H9 (cell line): ENCODE measurements around the gene QSOX2. TPM values are rescaled to one million over a fixed set of nuclear protein-coding genes. Genes with fewer than 3 reads are reported as not detected.
A peak's percentile ranks its signal among the peaks of the same experiment; 100 is the strongest.

Experiments used
- DNase-seq: peaks from one replicate; pipeline ENCODE4 v3.0.0-alpha.2; 2017
- H2AFZ ChIP-seq: one replicate; pipeline ENCODE4 v1.6.1; 2013; ENCODE audit warnings: mild to moderate bottlenecking, low read length, control low read depth, moderate library complexity
- H2AK5ac ChIP-seq: 2 replicates; pipeline ENCODE4 v1.6.1; 2013; ENCODE audit warnings: low read length, control low read depth, mixed read lengths; ENCODE audit not compliant: insufficient read length
- H2BK120ac ChIP-seq: one replicate; pipeline ENCODE4 v1.6.1; 2013; ENCODE audit warnings: low read depth, mild to moderate bottlenecking, low read length, control low read depth, inconsistent platforms; ENCODE audit not compliant: poor library complexity, severe bottlenecking
- H2BK12ac ChIP-seq: 2 replicates; pipeline ENCODE4 v1.6.1; 2013; ENCODE audit warnings: low read length, control low read depth, mixed read lengths, low read depth; ENCODE audit not compliant: insufficient read length
- H2BK15ac ChIP-seq: 2 replicates; pipeline ENCODE4 v1.6.1; 2013; ENCODE audit warnings: low read depth, low read length, control low read depth
- H2BK20ac ChIP-seq: one replicate; pipeline ENCODE4 v1.6.1; 2013; ENCODE audit warnings: low read depth, mild to moderate bottlenecking, low read length, control low read depth, inconsistent platforms; ENCODE audit not compliant: poor library complexity, severe bottlenecking
- H2BK5ac ChIP-seq: 2 replicates; pipeline ENCODE4 v1.6.1; 2013; ENCODE audit warnings: low read length, control low read depth, mixed read lengths; ENCODE audit not compliant: insufficient read length
- H3K14ac ChIP-seq: 2 replicates; pipeline ENCODE4 v1.6.1; 2013; ENCODE audit warnings: low read length, control low read depth; ENCODE audit not compliant: insufficient read depth
- H3K18ac ChIP-seq: 2 replicates; pipeline ENCODE4 v1.6.1; 2013; ENCODE audit warnings: low read depth, mild to moderate bottlenecking, mixed read lengths, low read length, control low read depth; ENCODE audit not compliant: insufficient read length
- H3K23ac ChIP-seq: 2 replicates; pipeline ENCODE4 v1.6.1; 2013; ENCODE audit warnings: low read length, control low read depth, mixed read lengths, low read depth; ENCODE audit not compliant: insufficient read length
- H3K23me2 ChIP-seq: 2 replicates; pipeline ENCODE4 v1.6.1; 2013; ENCODE audit warnings: low read depth, mild to moderate bottlenecking, mixed read lengths, low read length, control low read depth; ENCODE audit not compliant: insufficient read length, poor library complexity, severe bottlenecking
- H3K27ac ChIP-seq: 2 replicates; pipeline ENCODE4 v1.5.1; 2013; ENCODE audit warnings: low read length, control low read depth, mixed read lengths, low read depth; ENCODE audit not compliant: insufficient read length
- H3K27me3 ChIP-seq: 2 replicates; pipeline ENCODE4 v1.6.1; 2013; ENCODE audit warnings: low read length, control low read depth, inconsistent platforms; ENCODE audit not compliant: insufficient read depth
- H3K4ac ChIP-seq: 2 replicates; pipeline ENCODE4 v1.6.1; 2013; ENCODE audit warnings: low read depth, mild to moderate bottlenecking, control low read depth, inconsistent platforms, low read length, moderate library complexity
- H3K4me1 ChIP-seq: 2 replicates; pipeline ENCODE4 v1.6.1; 2013; ENCODE audit warnings: low read length, control low read depth, inconsistent platforms; ENCODE audit not compliant: insufficient read depth
- H3K4me2 ChIP-seq: 2 replicates; pipeline ENCODE4 v1.6.1; 2013; ENCODE audit warnings: low read length, control low read depth, mixed read lengths; ENCODE audit not compliant: insufficient read length, insufficient read depth
- H3K56ac ChIP-seq: 2 replicates; pipeline ENCODE4 v1.6.1; 2013; ENCODE audit warnings: low read depth, mild to moderate bottlenecking, mixed read lengths, low read length, control low read depth; ENCODE audit not compliant: insufficient read length
- H3K79me1 ChIP-seq: 2 replicates; pipeline ENCODE4 v1.6.1; 2013; ENCODE audit warnings: low read depth, mild to moderate bottlenecking, moderate library complexity, low read length, control low read depth, inconsistent platforms; ENCODE audit not compliant: insufficient read depth, poor library complexity, severe bottlenecking
- H3K79me2 ChIP-seq: 2 replicates; pipeline ENCODE4 v1.6.1; 2013; ENCODE audit warnings: low read length, control low read depth, inconsistent platforms; ENCODE audit not compliant: insufficient read depth
- H3K9ac ChIP-seq: 2 replicates; pipeline ENCODE4 v1.6.1; 2013; ENCODE audit warnings: low read length, control low read depth, mixed read lengths; ENCODE audit not compliant: insufficient read length; ENCODE audit errors: extremely low read depth
- H3K9me3 ChIP-seq: one replicate; pipeline ENCODE4 v1.6.1; 2013; ENCODE audit warnings: low read depth, low read length, inconsistent platforms; ENCODE audit not compliant: control insufficient read depth
- H3T11ph ChIP-seq: one replicate; pipeline ENCODE4 v1.6.1; 2013; ENCODE audit warnings: mild to moderate bottlenecking, low read length, control low read depth, inconsistent platforms
- H4K20me1 ChIP-seq: one replicate; pipeline ENCODE4 v1.6.1; 2013; ENCODE audit not compliant: control insufficient read depth, insufficient read length, insufficient read depth
- H4K5ac ChIP-seq: 2 replicates; pipeline ENCODE4 v1.6.1; 2013; ENCODE audit warnings: low read depth, mild to moderate bottlenecking, mixed read lengths, low read length, control low read depth; ENCODE audit not compliant: insufficient read length
- H4K8ac ChIP-seq: replicated peaks from 2 replicates; pipeline ENCODE4 v1.6.1; 2013; ENCODE audit warnings: low read length, control low read depth, mixed read lengths, low read depth; ENCODE audit not compliant: insufficient read length
- H4K91ac ChIP-seq: 2 replicates; pipeline ENCODE4 v1.6.1; 2013; ENCODE audit warnings: low read depth, mild to moderate bottlenecking, moderate library complexity, mixed read lengths, low read length, control low read depth; ENCODE audit not compliant: insufficient read length
- H3K27ac Mint-ChIP-seq, 3 experiments: 2 replicates in 2 of 3; 3 replicates in 1 of 3; pipeline ENCODE4 v1.8.0; 2020 to 2021; ENCODE audit warnings: mixed read lengths in 3 of 3, mild to moderate bottlenecking in 1 of 3, moderate library complexity in 1 of 3
- H3K27me3 Mint-ChIP-seq: 2 replicates; pipeline ENCODE4 v1.8.0; 2021; ENCODE audit warnings: low read depth, mild to moderate bottlenecking, moderate library complexity, mixed read lengths
- H3K36me3 Mint-ChIP-seq, 3 experiments: 2 replicates in 2 of 3; 3 replicates in 1 of 3; pipeline ENCODE4 v1.8.0; 2020 to 2021; ENCODE audit warnings: low read depth in 3 of 3, mixed read lengths in 3 of 3; ENCODE audit not compliant: insufficient read depth in 1 of 3
- H3K4me1 Mint-ChIP-seq, 2 experiments: 2 replicates each; pipeline ENCODE4 v1.8.0; 2020; ENCODE audit warnings: mixed read lengths in 2 of 2
- H3K4me3 Mint-ChIP-seq, 2 experiments: 2 replicates in 1 of 2; 3 replicates in 1 of 2; pipeline ENCODE4 v1.8.0; 2020 to 2021; ENCODE audit warnings: mild to moderate bottlenecking in 2 of 2, mixed read lengths in 2 of 2, moderate library complexity in 1 of 2
- H3K9me3 Mint-ChIP-seq, 2 experiments: 2 replicates in 1 of 2; 3 replicates in 1 of 2; pipeline ENCODE4 v1.8.0; 2020; ENCODE audit warnings: mild to moderate bottlenecking in 2 of 2, mixed read lengths in 2 of 2, moderate library complexity in 1 of 2
- WGBS: extraction: QIAGEN DNeasy Blood & Tissue Kit; methylation state at CpG from one replicate; pipeline ENCODE4 v1.1.7; 2013; ENCODE audit warnings: missing lambda C conversion rate, low lambda C conversion rate, mixed read lengths; ENCODE audit not compliant: insufficient read length; ENCODE audit errors: extremely low coverage; 5-methylcytosine and 5-hydroxymethylcytosine counted together
- total RNA-seq: library from RNA; stranded (reverse); gene quantifications from 2 replicates; pipeline ENCODE4 v1.2.1, GENCODE V29; 2021
- TF ChIP-seq, protein P1 (sequence below): fragments of 200-600 bp; sonication (generic); conservative IDR thresholded peaks from 3 replicates; pipeline ENCODE4 v1.8.0; 2021; ENCODE audit warnings: antibody characterized with exemption, mild to moderate bottlenecking

QSOX2 gene
- total RNA-seq, 1 experiment from 2014 or later, result 25.8 TPM

DNA sequence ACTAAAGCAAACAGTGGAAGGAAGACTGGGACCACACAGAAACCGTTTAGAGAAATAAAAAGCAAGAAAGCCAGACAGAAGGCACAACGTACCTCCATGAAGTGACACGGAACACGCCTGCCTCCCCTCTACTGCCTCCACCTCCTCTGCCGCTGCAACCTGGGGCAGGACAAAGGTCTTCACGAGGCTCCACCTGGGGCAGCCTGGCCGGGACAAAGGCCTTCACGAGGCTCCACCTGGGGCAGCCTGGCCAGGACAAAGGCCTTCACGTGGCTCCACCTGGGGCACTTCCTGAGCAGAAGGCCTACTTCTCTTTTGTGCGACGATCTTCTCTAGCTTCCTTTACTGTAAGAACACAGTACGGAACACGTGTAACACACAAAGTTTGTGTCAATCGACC lies 11.7 kb downstream of the QSOX2 start:
- H2BK12ac ChIP-seq, result no peak overlapping the region
- no peak overlapping the region for H3K56ac ChIP-seq
- no peaks in the 10 kb centered on the region for H3K9me3 ChIP-seq
- Mint-ChIP-seq H3K36me3 (peaks cover 11 to 28% (median 21%) of the 10 kb centered on the region in 3 experiments), H3K4me1 (peaks cover 9 to 12% of the 10 kb centered on the region in 2 experiments), H3K9me3 (no peaks in the 10 kb centered on the region), H3K27me3 (no peaks in the 10 kb centered on the region), H3K4me3 (no peak overlapping the region), H3K27ac (peak overlapping the region in 2 of 3 experiments; percentile 23 to 94; a peak in 4 of 7 replicates)
- no peak overlapping the region for H3K23ac ChIP-seq
- no peak overlapping the region for H2BK20ac ChIP-seq
- H3K18ac ChIP-seq, result no peak overlapping the region
- H4K91ac ChIP-seq, result no peak overlapping the region
- H2AFZ ChIP-seq, result no peak overlapping the region
- no peaks in the 10 kb centered on the region for H3K23me2 ChIP-seq
- DNase-seq, result no peak
- no peak overlapping the region for H2BK120ac ChIP-seq
- H2AK5ac ChIP-seq, result no peak overlapping the region
- no peaks in the 10 kb centered on the region for H3K27me3 ChIP-seq
- H3K79me2 ChIP-seq, result peaks cover 8% of the 10 kb centered on the region; the same call in 1 of the 2 replicates
- TF ChIP-seq, protein P1, sequence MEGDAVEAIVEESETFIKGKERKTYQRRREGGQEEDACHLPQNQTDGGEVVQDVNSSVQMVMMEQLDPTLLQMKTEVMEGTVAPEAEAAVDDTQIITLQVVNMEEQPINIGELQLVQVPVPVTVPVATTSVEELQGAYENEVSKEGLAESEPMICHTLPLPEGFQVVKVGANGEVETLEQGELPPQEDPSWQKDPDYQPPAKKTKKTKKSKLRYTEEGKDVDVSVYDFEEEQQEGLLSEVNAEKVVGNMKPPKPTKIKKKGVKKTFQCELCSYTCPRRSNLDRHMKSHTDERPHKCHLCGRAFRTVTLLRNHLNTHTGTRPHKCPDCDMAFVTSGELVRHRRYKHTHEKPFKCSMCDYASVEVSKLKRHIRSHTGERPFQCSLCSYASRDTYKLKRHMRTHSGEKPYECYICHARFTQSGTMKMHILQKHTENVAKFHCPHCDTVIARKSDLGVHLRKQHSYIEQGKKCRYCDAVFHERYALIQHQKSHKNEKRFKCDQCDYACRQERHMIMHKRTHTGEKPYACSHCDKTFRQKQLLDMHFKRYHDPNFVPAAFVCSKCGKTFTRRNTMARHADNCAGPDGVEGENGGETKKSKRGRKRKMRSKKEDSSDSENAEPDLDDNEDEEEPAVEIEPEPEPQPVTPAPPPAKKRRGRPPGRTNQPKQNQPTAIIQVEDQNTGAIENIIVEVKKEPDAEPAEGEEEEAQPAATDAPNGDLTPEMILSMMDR, result no peak
- H3K14ac ChIP-seq, result no peak overlapping the region
- H2BK15ac ChIP-seq, result no peak overlapping the region
- no peak overlapping the region for H3K27ac ChIP-seq
- H3K79me1 ChIP-seq, result peaks cover 2% of the 10 kb centered on the region
- H3K4me1 ChIP-seq, result no peaks in the 10 kb centered on the region
- WGBS, result no CpG with 5 or more reads among the region's 14 CpGs
- no peak overlapping the region for H4K5ac ChIP-seq
- H3T11ph ChIP-seq, result no peak overlapping the region
- H4K8ac ChIP-seq, result no peak overlapping the region
- H2BK5ac ChIP-seq, result peak overlapping the region; percentile 20
- no peak overlapping the region for H3K4ac ChIP-seq
- no peak overlapping the region for H3K4me2 ChIP-seq
- H4K20me1 ChIP-seq, result no peaks in the 10 kb centered on the region
- H3K9ac ChIP-seq, result no peak overlapping the region
